Stimulated activated effector memory CD8-positive, alpha-beta T cell treated with anti-CD3 and anti-CD28 coated beads, Interleukin-12 subunit alpha, Interleukin-12 subunit beta, amount 100 ng/mL, for 72 hours (primary cell): ENCODE measurements around the gene TCN2.

ENCODE experiments used
- ATAC-seq: fragments of 150-1000 bp; cut with Tn5 transposase; 2 replicates; pipeline ENCODE4 v1.10.0; 2021
- DNase-seq, 2 donors: peaks; one replicate each; pipeline ENCODE4 v3.0.0; 2021 to 2022; ENCODE audit warnings: low spot score in 2 of 2
- H3K27ac Mint-ChIP-seq: one replicate; pipeline ENCODE4 v1.8.0; 2022; ENCODE audit warnings: mild to moderate bottlenecking, mixed read lengths
- H3K36me3 Mint-ChIP-seq: one replicate; pipeline ENCODE4 v1.8.0; 2022; ENCODE audit warnings: mild to moderate bottlenecking, mixed read lengths
- H3K4me1 Mint-ChIP-seq: one replicate; pipeline ENCODE4 v1.8.0; 2022; ENCODE audit warnings: mixed read lengths
- H3K4me3 Mint-ChIP-seq: one replicate; pipeline ENCODE4 v1.8.0; 2022; ENCODE audit warnings: mild to moderate bottlenecking, mixed read lengths
- H3K9me3 Mint-ChIP-seq: one replicate; pipeline ENCODE4 v1.8.0; 2022; ENCODE audit warnings: mixed read lengths

Gene TCN2

GRCh38 chr22:30596199-30596598, 10.8 kb upstream of the TCN2 start:
- Mint-ChIP-seq H3K4me3 (no peak overlapping the region), H3K4me1 (no peaks in the 10 kb centered on the region), H3K36me3 (no peaks in the 10 kb centered on the region), H3K9me3 (no peaks in the 10 kb centered on the region), H3K27ac (no peak overlapping the region)
- ATAC-seq (no peak), DNase-seq (no peak)

- Mint-ChIP-seq H3K27ac (no peak overlapping the region), H3K4me1 (no peaks in the 10 kb centered on the region), H3K36me3 (no peaks in the 10 kb centered on the region), H3K9me3 (no peaks in the 10 kb centered on the region), H3K4me3 (no peak overlapping the region)
- no peak for DNase-seq
- ATAC-seq: no peak
Measured at GRCh38 chr22:30596886-30597285, 10.1 kb upstream of the TCN2 start.

- Mint-ChIP-seq H3K9me3 (no peaks in the 10 kb centered on the region), H3K4me1 (no peaks in the 10 kb centered on the region), H3K36me3 (no peaks in the 10 kb centered on the region), H3K4me3 (no peak overlapping the region), H3K27ac (no peak overlapping the region)
- ATAC-seq: no peak
- no peak for DNase-seq
Measured at GRCh38 chr22:30598986-30599385, 8.0 kb upstream of the TCN2 start.

GRCh38 chr22:30600921-30601320, 6.1 kb upstream of the TCN2 start:
- Mint-ChIP-seq H3K9me3 (no peaks in the 10 kb centered on the region), H3K36me3 (no peaks in the 10 kb centered on the region)

DNA sequence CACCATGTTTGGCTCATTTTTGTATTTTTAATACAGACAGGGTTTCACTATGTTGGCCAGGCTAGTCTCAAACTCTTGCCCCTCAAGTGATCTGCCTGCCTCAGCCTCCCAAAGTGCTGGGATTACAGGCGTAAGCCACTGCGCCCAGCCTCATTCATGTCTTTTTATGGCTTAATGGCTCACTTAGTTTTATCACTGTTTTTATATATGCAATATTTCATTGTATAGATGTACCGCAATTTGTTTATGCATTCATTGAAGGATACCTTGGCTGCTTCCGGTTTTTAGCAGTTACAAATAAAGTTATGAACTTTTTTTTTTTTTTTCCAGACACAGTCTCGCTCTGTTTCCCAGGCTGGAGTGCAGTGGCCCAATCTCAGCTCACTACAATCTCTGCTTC, 5.5 kb upstream of the TCN2 start:
- H3K4me1 Mint-ChIP-seq: peaks cover 6% of the 10 kb centered on the region
- DNase-seq (no peak), ATAC-seq (no peak)
- no peaks in the 10 kb centered on the region for H3K9me3 Mint-ChIP-seq
- no peaks in the 10 kb centered on the region for H3K36me3 Mint-ChIP-seq
- no peak overlapping the region for H3K27ac Mint-ChIP-seq
- H3K4me3 Mint-ChIP-seq: no peak overlapping the region

More at GRCh38 chr22:30600921-30601320, 6.1 kb upstream of the TCN2 start:
- ATAC-seq (no peak), DNase-seq (no peak)
- no peak overlapping the region for H3K4me3 Mint-ChIP-seq
- no peak overlapping the region for H3K27ac Mint-ChIP-seq
- peaks cover 5% of the 10 kb centered on the region for H3K4me1 Mint-ChIP-seq

DNA sequence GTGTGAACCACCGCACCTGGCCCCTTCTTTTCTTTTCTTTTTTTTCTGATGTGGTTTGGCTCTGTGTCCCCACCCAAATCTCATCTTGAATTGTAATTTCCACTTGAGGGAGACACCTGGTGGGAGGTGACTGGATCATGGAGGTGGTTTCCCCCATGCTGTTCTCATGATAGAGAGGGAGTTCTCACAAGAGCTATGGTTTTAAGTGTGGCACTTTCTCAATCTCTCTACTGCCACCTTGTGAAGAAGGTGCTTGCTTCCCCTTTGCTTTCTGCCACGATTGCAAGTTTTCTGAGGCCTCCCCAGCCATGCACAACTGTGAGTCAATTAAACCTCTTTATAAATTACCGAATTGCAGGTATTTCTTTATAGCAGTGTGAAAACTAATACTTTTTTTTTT, 4.9 kb upstream of the TCN2 start:
- DNase-seq (no peak), ATAC-seq (no peak)
- H3K36me3 Mint-ChIP-seq: peaks cover 1% of the 10 kb centered on the region
- H3K4me3 Mint-ChIP-seq: no peak overlapping the region
- no peaks in the 10 kb centered on the region for H3K9me3 Mint-ChIP-seq
- no peak overlapping the region for H3K27ac Mint-ChIP-seq
- peaks cover 12% of the 10 kb centered on the region for H3K4me1 Mint-ChIP-seq

DNA sequence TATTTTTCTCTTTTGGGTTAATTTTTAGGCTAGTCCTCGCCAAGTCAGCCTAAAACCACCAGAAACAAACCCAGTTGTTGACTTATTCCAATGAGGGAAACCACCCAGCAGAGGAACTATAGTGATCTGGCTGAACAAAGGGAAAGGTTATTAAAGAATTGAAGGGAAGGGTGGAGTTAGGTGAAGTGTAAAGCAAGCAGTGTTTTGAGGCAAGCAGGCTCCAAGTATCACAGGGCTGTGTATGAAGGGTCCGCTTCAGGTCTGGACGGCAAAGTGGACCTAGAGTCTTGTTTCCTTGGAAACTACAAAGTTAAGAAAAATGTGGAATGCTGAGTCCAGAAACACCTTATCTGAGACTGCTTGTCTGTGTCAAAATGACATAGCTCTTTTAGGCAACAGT, 3.2 kb upstream of the TCN2 start:
- H3K4me3 Mint-ChIP-seq: no peak overlapping the region
- H3K9me3 Mint-ChIP-seq: no peaks in the 10 kb centered on the region
- no peak for ATAC-seq
- H3K4me1 Mint-ChIP-seq: peaks cover 18% of the 10 kb centered on the region
- no peak overlapping the region for H3K27ac Mint-ChIP-seq
- H3K36me3 Mint-ChIP-seq: peaks cover 5% of the 10 kb centered on the region
- DNase-seq: no peak

GRCh38 chr22:30604723-30605122, 2.3 kb upstream of the TCN2 start:
- Mint-ChIP-seq H3K36me3 (peaks cover 11% of the 10 kb centered on the region), H3K4me1 (peaks cover 27% of the 10 kb centered on the region), H3K9me3 (no peaks in the 10 kb centered on the region), H3K27ac (no peak overlapping the region), H3K4me3 (no peak overlapping the region)
- DNase-seq (no peak), ATAC-seq (no peak)

DNA sequence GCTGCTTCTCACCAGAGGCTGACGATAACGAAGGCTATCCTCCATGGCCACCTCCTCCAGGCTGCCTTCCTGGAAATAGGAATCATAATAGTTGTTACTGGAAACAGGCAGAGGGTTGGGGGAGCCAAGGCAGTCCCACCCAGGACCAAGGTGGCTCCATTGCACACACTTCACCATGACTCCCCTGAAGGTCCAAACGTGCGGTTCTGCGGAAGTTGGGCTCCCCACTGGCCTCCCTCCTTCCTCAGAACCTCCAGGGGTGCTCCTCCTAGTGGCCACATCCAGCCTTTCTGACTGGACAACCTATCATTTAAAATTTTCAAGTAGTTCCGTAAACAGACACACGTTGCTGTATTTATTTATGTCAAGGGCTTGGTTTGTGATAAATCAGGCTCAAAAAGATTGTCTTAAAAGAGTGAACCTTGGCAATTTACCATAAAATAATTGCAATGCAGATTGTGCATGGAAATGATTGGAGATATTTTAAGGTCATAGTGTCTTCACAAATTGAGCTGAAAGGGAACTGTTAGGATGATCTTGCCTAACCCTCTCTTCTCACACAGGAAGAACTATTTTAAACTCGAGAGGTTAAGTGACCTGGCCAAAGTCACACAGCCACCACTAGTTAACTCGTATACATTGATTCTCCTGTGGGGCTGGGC, 1.4 kb upstream of the TCN2 start:
- Mint-ChIP-seq H3K4me3 (peak overlapping the region; percentile 76), H3K9me3 (no peaks in the 10 kb centered on the region), H3K36me3 (peaks cover 11% of the 10 kb centered on the region), H3K4me1 (peaks cover 27% of the 10 kb centered on the region), H3K27ac (no peak overlapping the region)
- DNase-seq (peak in 1 of 2 donors; percentile 61), ATAC-seq (peak; percentile 51)

- Mint-ChIP-seq H3K36me3 (peaks cover 11% of the 10 kb centered on the region), H3K4me1 (peaks cover 27% of the 10 kb centered on the region), H3K4me3 (peak overlapping the region; percentile 76), H3K27ac (peak overlapping the region; percentile 81), H3K9me3 (no peaks in the 10 kb centered on the region)
- ATAC-seq: no peak
- DNase-seq: no peak
Measured at GRCh38 chr22:30607300-30607930, 441 bp downstream of the TCN2 start.

DNA sequence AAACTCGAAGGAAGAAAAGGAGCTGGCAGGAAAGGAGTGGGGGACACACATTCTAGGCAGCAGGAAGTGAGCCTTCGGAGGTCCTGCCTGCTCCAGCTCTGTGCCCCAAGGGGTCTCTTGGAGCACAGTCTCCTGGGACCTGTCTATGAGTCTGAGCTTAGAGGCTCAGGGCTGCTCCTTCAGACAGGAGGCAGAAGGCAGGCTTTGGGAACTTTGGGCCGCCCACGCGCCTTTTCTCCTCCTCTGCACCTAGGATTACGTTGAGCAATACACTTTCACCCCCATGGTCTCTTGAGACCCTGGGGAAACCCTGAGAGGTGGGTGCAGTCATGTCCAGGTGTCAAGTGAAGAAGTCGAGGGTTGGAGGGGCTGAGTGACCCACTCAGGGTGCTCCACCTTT, 965 bp downstream of the TCN2 start:
- Mint-ChIP-seq H3K9me3 (no peaks in the 10 kb centered on the region), H3K36me3 (peaks cover 11% of the 10 kb centered on the region), H3K27ac (no peak overlapping the region), H3K4me1 (peaks cover 27% of the 10 kb centered on the region), H3K4me3 (no peak overlapping the region)
- ATAC-seq (no peak), DNase-seq (no peak)

DNA sequence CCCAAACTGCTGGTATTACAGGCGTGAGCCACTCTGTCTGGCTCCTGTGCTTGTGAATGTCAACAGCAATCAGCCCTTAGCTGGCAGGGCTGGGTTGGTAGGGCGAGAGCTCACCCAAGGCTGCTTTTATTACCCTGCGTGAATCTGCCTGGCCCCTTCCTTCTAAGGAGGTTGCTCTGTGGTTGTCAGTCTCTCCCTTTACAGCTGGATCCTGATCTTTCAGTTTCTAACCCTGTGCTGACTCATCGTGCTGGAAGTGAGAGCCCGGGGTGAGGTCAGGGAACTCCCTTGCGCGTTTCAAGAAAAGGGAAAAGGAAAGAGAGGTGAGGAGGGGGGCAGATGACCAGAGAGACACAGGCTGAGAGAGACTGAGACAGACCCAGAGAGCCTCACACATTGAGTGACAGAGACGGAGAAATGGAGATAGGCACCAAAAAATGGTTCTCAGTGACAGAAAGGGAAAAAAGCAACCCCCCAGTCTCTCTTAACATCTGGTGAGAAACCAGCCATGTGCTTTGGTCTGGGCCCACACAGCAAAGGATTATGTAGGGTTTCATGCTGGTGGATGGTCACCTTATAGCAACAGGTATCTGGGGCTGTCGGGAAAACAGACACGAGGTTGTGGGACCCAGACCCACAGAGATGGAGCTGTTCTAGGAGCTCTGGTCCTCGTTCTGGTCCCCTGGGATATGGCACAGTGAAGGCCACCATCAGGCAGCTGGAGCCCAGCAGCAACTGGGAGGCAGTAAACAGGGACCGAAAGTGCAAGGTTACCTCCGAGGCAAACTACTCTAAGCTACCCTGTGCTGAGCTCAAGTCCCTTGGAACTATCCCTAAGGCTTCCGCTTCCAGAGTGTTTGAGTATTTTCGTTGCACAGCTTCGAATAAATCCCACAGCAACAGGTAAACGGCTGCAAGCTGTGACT, 2.5 kb downstream of the TCN2 start:
- peaks cover 27% of the 10 kb centered on the region for H3K4me1 Mint-ChIP-seq
- ATAC-seq (peak; percentile 64), DNase-seq (peak in 1 of 2 donors; percentile 61)
- H3K4me3 Mint-ChIP-seq: peak overlapping the region; percentile 30
- peaks cover 11% of the 10 kb centered on the region for H3K36me3 Mint-ChIP-seq
- H3K27ac Mint-ChIP-seq: peak overlapping the region; percentile 78
- no peaks in the 10 kb centered on the region for H3K9me3 Mint-ChIP-seq

- Mint-ChIP-seq H3K4me1 (peaks cover 26% of the 10 kb centered on the region), H3K36me3 (peaks cover 11% of the 10 kb centered on the region), H3K9me3 (no peaks in the 10 kb centered on the region), H3K27ac (no peak overlapping the region), H3K4me3 (no peak overlapping the region)
- DNase-seq (no peak), ATAC-seq (no peak)
Measured at GRCh38 chr22:30610299-30610698, 3.3 kb downstream of the TCN2 start.

DNA sequence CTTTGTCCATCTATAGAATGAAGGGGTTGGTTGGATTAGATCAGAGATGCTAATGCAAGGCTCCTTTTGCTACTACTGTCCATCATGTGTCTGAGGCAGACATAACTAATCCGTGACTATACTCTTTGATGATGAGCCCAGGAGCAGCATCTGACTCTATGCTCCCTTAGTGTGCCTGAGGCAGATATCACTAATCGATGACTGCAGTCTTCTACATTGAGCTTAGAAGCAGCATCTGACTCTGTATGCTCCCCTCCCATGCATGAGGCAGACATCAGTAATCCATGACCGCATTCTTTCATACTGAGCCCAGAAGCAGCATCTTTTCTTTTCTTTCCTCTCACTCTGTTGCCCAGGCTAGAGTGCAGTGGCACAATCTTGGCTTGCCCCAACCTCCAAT, 4.2 kb downstream of the TCN2 start:
- Mint-ChIP-seq H3K4me3 (no peak overlapping the region), H3K9me3 (no peaks in the 10 kb centered on the region), H3K4me1 (peaks cover 22% of the 10 kb centered on the region), H3K36me3 (peaks cover 11% of the 10 kb centered on the region), H3K27ac (no peak overlapping the region)
- DNase-seq (no peak), ATAC-seq (no peak)

GRCh38 chr22:30612789-30613188, 5.8 kb downstream of the TCN2 start:
- DNase-seq (no peak), ATAC-seq (no peak)
- Mint-ChIP-seq H3K9me3 (no peaks in the 10 kb centered on the region), H3K36me3 (peaks cover 5% of the 10 kb centered on the region), H3K27ac (no peak overlapping the region), H3K4me1 (peaks cover 10% of the 10 kb centered on the region), H3K4me3 (no peak overlapping the region)
